Bone marrow (tissue), 2 donors: ENCODE data around the gene RWDD1.

ENCODE experiments used
- DNase-seq, 2 donors: peaks; one replicate each; lab custom pipeline; 2025; lab: John Stamatoyannopoulos, UW

RWDD1 gene

DNA sequence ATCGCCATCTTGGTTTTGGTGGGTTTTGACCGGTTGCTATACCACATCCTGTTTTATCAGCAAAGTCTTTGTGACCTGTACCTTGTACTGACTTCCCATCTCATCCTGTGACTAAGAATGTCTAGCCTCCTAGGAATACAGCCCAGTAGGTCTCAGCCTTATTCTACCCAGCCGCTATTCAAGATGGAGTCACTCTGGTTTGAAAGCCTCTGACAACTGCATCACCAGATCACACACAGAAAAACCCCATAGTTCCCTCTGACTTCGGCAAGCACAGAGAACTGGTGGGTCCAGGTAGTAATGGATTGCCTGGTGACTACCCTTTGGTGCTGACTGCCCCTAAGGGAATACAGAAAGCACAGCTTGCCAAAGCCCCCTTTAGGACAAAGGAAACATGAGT lies 34.6 kb downstream of the RWDD1 start:
- DNase-seq: no peak

DNA sequence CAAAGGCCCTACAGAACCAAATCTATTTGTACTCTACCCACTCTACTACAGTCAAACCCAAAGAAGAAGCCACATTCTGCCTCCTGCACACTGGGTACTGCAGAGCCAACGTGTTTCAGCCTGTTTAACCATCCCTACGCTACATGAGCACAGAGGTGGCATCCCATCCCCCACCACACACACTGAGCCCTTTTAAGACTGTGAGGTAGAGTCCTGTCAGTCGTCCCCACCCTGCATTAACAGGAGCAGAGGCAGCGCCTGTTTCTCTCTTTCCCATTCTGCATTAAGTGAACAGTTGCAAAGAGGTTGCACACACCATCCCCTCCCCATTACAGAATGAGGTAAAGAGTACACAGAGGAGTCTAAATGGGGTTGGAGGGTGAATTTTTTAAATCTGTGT lies 39.8 kb downstream of the RWDD1 start:
- DNase-seq: no peak

DNA sequence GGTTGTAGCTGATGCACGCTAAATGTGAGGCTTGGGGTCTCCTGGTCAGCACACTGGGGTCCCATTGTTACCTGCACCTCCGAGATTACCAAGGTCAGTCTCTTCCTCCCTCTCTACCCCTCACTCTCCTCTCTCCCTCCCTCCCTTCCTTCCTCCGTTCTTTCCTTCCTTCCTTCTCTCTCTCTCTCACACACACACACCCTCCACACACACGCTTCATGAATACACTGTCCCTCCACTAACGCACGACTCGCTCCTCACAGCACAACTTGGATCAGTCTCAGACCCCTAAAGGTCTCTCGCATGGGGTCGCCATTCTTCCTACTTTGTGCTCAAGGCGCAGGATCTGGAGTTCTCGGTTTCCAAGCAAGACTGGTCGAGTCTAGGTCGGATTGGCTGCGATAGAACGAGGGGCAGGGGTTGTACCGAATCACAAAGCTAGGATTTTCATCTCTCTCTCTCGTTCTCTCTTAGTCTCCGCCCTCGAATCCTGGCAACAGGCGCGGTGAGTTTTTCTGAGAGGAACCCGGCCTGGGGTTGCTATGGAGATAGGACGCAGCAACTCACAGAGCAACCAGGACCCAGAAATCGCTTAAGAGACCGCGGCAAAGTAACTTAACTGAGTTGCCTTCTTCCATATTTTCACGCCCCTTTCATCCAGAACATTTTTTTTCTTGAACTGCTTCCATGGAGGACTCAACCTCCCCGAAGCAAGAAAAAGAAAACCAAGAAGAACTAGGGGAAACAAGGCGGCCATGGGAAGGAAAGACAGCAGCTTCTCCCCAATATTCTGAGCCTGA lies 44.8 kb downstream of the RWDD1 start, which contains the start of gene RSPH4A:
Gene RSPH4A, plus strand, starts transcription at position 543 of the 800 bp plus-strand sequence. Its CDS starts 145 bp downstream, at position 688.
- peak; percentile 6 to 83 for DNase-seq

DNA sequence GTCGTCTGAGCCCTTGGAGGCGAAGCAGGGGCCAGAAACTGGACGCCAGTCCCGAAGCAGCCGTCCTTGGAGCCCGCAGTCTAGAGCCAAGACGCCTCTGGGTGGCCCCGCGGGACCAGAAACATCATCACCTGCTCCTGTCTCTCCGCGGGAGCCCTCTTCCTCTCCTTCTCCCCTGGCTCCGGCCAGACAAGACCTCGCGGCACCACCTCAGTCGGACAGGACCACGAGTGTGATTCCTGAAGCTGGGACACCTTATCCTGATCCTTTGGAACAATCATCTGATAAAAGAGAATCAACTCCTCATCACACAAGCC lies 45.4 kb downstream of the RWDD1 start:
- DNase-seq: no peak

DNA sequence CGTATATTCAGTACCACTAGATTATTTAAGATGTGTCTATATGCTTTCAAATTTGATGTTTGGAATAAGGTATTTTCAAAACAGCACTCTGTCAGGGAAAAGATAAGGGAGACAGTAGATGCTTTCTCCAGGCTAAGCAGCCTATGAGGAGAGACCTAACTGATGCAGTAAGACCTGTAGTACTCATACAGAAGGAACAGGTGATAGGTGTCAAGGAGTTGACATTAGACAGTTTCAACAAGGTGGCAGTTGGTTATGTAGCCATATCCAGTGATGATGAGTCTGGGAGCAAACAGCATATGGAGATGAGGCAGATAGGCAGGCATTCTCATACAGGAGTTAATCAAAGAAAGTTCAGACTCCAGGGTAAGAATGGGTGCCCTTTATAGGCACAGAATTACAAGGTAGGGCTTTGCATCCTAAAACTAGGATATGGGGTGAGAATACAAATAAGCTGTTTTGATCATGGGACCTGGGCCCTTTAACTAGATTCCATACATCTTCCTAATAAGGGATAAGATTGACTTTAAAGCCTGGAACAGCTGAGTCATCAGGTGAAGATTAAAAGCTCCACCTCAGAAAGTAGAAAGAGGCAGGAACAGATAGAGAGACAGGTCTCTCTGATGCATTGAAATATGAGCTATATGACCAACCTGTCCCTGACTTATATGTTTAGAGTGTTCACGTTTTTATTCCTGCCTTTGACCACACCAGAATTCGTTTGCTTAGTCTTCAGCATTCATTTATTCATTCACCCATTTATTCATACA lies 52.9 kb downstream of the RWDD1 start:
- no peak for DNase-seq

DNA sequence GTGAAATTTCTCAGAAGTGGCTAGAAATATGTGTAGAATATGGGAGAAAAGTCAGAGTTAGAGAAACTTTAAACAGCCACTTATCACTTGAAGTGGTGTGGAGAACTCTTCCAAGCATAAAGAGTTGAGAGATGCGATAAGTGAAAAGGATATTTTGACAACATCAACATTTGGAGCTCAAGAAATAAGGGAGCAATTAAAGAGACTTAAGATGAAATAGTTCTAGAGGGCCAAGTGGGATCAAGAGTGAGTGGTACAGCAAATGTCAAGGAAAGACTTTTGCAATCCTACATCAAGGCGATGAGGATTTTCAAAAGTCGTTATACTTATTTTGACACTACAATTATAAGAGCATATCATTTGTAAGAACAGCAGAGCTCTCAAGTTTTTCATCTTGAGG lies 54.6 kb downstream of the RWDD1 start:
- DNase-seq: no peak

DNA sequence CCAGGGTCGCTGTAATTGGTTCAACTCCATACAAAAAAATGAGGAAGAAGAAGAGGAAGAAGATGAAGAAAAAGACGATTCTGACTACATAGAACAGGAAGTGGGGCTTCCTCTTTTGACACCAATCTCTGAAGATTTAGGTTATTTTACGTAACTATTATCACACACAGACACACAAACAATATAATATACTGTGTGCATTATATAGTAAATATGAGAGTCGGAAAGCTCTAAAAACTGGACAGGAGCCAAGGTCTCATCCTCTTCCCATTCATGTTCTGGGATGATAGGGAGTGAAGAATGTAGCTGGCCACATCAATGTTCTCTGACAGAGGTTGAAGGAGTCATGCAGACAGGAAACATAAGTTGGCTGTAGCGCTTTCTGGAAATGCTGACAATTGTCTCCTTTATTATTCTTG lies 58.3 kb downstream of the RWDD1 start:
- DNase-seq: no peak

DNA sequence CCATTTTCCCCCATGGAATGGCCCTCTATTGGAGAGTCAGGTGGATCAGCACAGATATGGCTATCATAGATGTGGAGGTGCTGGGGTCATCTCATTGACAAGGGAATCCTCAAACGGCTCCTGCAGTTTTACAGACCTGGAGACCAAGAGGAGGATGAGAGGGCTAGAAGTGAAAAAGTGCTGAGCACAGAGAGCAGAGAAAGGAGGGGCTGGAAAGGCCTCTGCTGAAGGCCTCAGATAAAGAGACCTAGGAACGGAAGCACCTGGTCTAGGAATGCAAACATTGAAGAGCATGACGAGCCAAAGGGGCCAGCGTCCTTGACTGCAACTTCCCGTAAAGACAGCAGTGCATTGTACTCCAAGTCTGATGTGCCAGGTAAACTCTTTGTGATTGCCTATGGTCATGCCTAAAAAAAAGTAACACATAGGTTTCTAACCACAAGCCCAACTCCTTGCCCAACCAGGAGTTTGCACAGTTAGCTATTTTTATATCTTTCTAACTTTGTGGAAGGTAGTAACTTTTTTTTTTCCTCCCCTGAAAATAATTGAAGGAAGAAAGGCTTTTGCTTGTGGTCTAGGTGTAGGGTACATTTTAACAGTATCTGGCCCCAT lies 60.2 kb downstream of the RWDD1 start:
- peak in 1 of 2 donors; percentile 83 for DNase-seq

DNA sequence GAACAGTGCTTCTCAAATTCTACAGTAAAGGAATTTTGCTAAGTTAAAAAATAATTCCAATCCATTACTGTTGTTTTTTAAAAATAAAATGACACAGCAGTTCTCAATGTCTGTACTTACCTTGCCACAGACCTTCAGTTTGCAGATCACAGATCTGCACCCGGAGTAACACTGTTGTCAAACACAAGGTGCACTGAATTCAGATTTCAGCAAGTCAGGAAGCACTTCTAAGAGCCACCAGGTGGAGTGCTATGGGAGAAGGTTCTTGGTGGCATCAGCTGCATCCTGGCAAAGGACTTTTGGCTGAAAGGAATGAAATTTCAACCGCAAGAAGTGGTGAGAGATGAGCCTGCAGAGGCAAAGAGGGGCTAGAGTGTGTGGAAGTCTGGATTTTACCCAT lies 62.4 kb downstream of the RWDD1 start:
- DNase-seq: no peak
